Activated CD4-positive, CD25-positive, alpha-beta regulatory T cell treated with anti-CD3 and anti-CD28 coated beads, Interleukin-2, amount 50 U/mL, for 16 hours (primary cell): Measurements from ENCODE around the gene PAXX.

Experiments
- DNase-seq: peaks from one replicate; pipeline ENCODE4 v3.0.0-alpha.2; 2020; ENCODE audit warnings: low read depth, low spot score

The PAXX gene

GRCh38 chr9:136982232-136983051 lies 9.8 kb upstream of the PAXX start, which contains the start of gene LCNL1:
TSS of gene LCNL1 (plus strand) at chr9:136982993. CDS start at chr9:136983587, 594 bp downstream.
- DNase-seq: no peak

- DNase-seq: no peak
These were observed 9.1 kb upstream of the PAXX start for GRCh38 chr9:136983167-136983566.

- no peak for DNase-seq
These were observed 8.4 kb upstream of the PAXX start for GRCh38 chr9:136983656-136984314.

- no peak for DNase-seq
These were observed 7.7 kb upstream of the PAXX start for GRCh38 chr9:136984464-136985026.

GRCh38 chr9:136985027-136985602 lies 7.1 kb upstream of the PAXX start:
- no peak for DNase-seq

- DNase-seq: no peak
These were observed 6.4 kb upstream of the PAXX start for GRCh38 chr9:136985853-136986252.

GRCh38 chr9:136988872-136989271 lies 3.4 kb upstream of the PAXX start:
- DNase-seq: no peak

GRCh38 chr9:136990242-136990911 lies 1.8 kb upstream of the PAXX start:
- DNase-seq: no peak

- no peak for DNase-seq
These were observed 672 bp downstream of the PAXX start for GRCh38 chr9:136992819-136993369.

- DNase-seq: no peak
These were observed 2.1 kb downstream of the PAXX start for GRCh38 chr9:136994180-136994887.

- DNase-seq: no peak
These were observed 2.6 kb downstream of the PAXX start for GRCh38 chr9:136994888-136995230.

- no peak for DNase-seq
These were observed 3.1 kb downstream of the PAXX start for GRCh38 chr9:136995362-136995761.

- no peak for DNase-seq
These were observed 3.6 kb downstream of the PAXX start for GRCh38 chr9:136995772-136996311.

- no peak for DNase-seq
These were observed 4.4 kb downstream of the PAXX start, which contains the start of gene CLIC3 for GRCh38 chr9:136996361-136997292. TSS of gene CLIC3 (minus strand) at chr9:136996568. CDS start at chr9:136996543, 25 bp downstream.

GRCh38 chr9:136997371-136997770 lies 5.1 kb downstream of the PAXX start:
- DNase-seq: no peak

- DNase-seq: no peak
These were observed 5.6 kb downstream of the PAXX start for GRCh38 chr9:136997830-136998234.

- DNase-seq: no peak
These were observed 8.1 kb downstream of the PAXX start for GRCh38 chr9:137000177-137000930.

- DNase-seq: no peak
These were observed 9.8 kb downstream of the PAXX start for GRCh38 chr9:137001857-137002645.
